PC-9 (cell line): Measurements from ENCODE around the gene RASGRF1.
"Not testable (repeated sequence)": the region's sequence is repeated elsewhere in the genome, so short reads cannot be mapped to it uniquely, and the experiment has no call there.

Source experiments
- CTCF ChIP-seq: fragments of 200-600 bp; sonication (generic); conservative IDR thresholded peaks from 2 replicates; pipeline ENCODE4 v1.6.1; 2017; ENCODE audit warnings: mixed run types, antibody characterized with exemption, mild to moderate bottlenecking, moderate library complexity
- EZH2 ChIP-seq: fragments of 200-600 bp; sonication (generic); IDR thresholded peaks from 2 replicates; pipeline ENCODE4 v1.8.0; 2017; ENCODE audit warnings: antibody characterized with exemption, low read depth

GRCh38 chr15:79111404-79111803 lies 20.8 kb upstream of the RASGRF1 start:
- TF ChIP-seq EZH2, CTCF: not testable (repeated sequence)
